ENCODE data around the gene GNG5.

GRCh38 chr1:84462118-84462517, 44.3 kb downstream of the GNG5 start:
- no peak for TF ChIP-seq CTCF (IDR thresholded peaks at IDR 0.05)
- TF ChIP-seq POLR2A (IDR thresholded peaks at IDR 0.05), result no peak
- TF ChIP-seq EP300 (IDR thresholded peaks at IDR 0.05), result no peak

All from ovary (tissue), 3 donors.